SJCRH30 (cell line): Measurements from ENCODE around the gene SIRT3. TPM values are rescaled to one million over a fixed set of nuclear protein-coding genes. Genes with fewer than 3 reads are reported as not detected.
"Not testable (repeated sequence)": the region's sequence is repeated elsewhere in the genome, so short reads cannot be mapped to it uniquely, and the experiment has no call there.

Experiments
- DNase-seq, 2 experiments: peaks; one replicate each; pipeline ENCODE4 v3.0.0-alpha.2; 2015 to 2020
- H3K27ac ChIP-seq: fragments of 250-450 bp; sonication (Bioruptor Pico); 2 replicates; pipeline ENCODE4 v1.5.1; 2020; ENCODE audit warnings: mild to moderate bottlenecking, moderate library complexity
- H3K27me3 ChIP-seq: fragments of 250-450 bp; sonication (Bioruptor Pico); 2 replicates; pipeline ENCODE4 v1.5.1; 2020; ENCODE audit warnings: mild to moderate bottlenecking, moderate library complexity
- H3K36me3 ChIP-seq: fragments of 250-450 bp; sonication (Bioruptor Pico); 2 replicates; pipeline ENCODE4 v1.5.1; 2020; ENCODE audit warnings: mild to moderate bottlenecking, moderate library complexity
- H3K4me1 ChIP-seq: fragments of 250-450 bp; sonication (Bioruptor Pico); 2 replicates; pipeline ENCODE4 v1.5.1; 2020; ENCODE audit warnings: mild to moderate bottlenecking, moderate library complexity
- H3K4me3 ChIP-seq: fragments of 250-450 bp; sonication (Bioruptor Pico); 2 replicates; pipeline ENCODE4 v1.5.1; 2020; ENCODE audit warnings: mild to moderate bottlenecking, moderate library complexity
- H3K9me3 ChIP-seq: fragments of 250-450 bp; sonication (Bioruptor Pico); replicated peaks from 2 replicates; pipeline ENCODE4 v1.5.1; 2020; ENCODE audit warnings: mild to moderate bottlenecking, moderate library complexity
- total RNA-seq: library from RNA; depleted of rRNA; stranded (reverse); fragments of >200 nt; shearing (Covaris generic); gene quantifications from 2 replicates; pipeline ENCODE4 v1.2.3, GENCODE V29; 2014

Gene SIRT3
- total RNA-seq, 1 experiment from 2014 or later: 17.2 TPM

GRCh38 chr11:256952-257737 is 21.0 kb upstream of the SIRT3 start:
- Histone ChIP-seq H3K4me3 (no peak overlapping the region), H3K27ac (no peak overlapping the region), H3K4me1 (no peaks in the 10 kb centered on the region), H3K9me3 (no peaks in the 10 kb centered on the region), H3K36me3 (peaks cover 8% of the 10 kb centered on the region; the same call in 1 of the 2 replicates), H3K27me3 (no peaks in the 10 kb centered on the region)
- no peak for DNase-seq

GRCh38 chr11:255816-256215 is 19.7 kb upstream of the SIRT3 start:
- H3K9me3 ChIP-seq: no peaks in the 10 kb centered on the region
- H3K4me3 ChIP-seq: no peak overlapping the region
- H3K27ac ChIP-seq: no peak overlapping the region
- no peaks in the 10 kb centered on the region for H3K4me1 ChIP-seq
- H3K36me3 ChIP-seq: peaks cover 20% of the 10 kb centered on the region; the same call in 1 of the 2 replicates
- DNase-seq: no peak
- H3K27me3 ChIP-seq: no peaks in the 10 kb centered on the region

- Histone ChIP-seq H3K9me3 (no peaks in the 10 kb centered on the region), H3K27ac (no peak overlapping the region), H3K4me1 (no peaks in the 10 kb centered on the region), H3K27me3 (no peaks in the 10 kb centered on the region), H3K4me3 (no peak overlapping the region), H3K36me3 (peaks cover 25% of the 10 kb centered on the region)
- no peak for DNase-seq
These were observed 19.0 kb upstream of the SIRT3 start for GRCh38 chr11:255176-255575.

- no peaks in the 10 kb centered on the region for H3K27me3 ChIP-seq
- H3K4me3 ChIP-seq: no peak overlapping the region
- DNase-seq: no peak
- H3K4me1 ChIP-seq: no peaks in the 10 kb centered on the region
- H3K9me3 ChIP-seq: no peaks in the 10 kb centered on the region
- no peak overlapping the region for H3K27ac ChIP-seq
- peaks cover 31% of the 10 kb centered on the region for H3K36me3 ChIP-seq
These were observed 17.7 kb upstream of the SIRT3 start for GRCh38 chr11:253886-254270.

- Histone ChIP-seq H3K4me3 (no peak overlapping the region), H3K9me3 (no peaks in the 10 kb centered on the region), H3K4me1 (no peaks in the 10 kb centered on the region), H3K27ac (no peak overlapping the region), H3K27me3 (no peaks in the 10 kb centered on the region), H3K36me3 (peaks cover 36% of the 10 kb centered on the region)
- peak; percentile 22 to 34 for DNase-seq
These were observed 17.2 kb upstream of the SIRT3 start for GRCh38 chr11:253160-253885.

GRCh38 chr11:252666-253065 is 16.5 kb upstream of the SIRT3 start:
- no peaks in the 10 kb centered on the region for H3K4me1 ChIP-seq
- no peak overlapping the region for H3K27ac ChIP-seq
- H3K27me3 ChIP-seq: no peaks in the 10 kb centered on the region
- no peak overlapping the region for H3K4me3 ChIP-seq
- DNase-seq: no peak
- no peaks in the 10 kb centered on the region for H3K9me3 ChIP-seq
- H3K36me3 ChIP-seq: peaks cover 42% of the 10 kb centered on the region

GRCh38 chr11:251550-251949 is 15.4 kb upstream of the SIRT3 start:
- Histone ChIP-seq H3K4me3 (no peak overlapping the region), H3K4me1 (no peaks in the 10 kb centered on the region), H3K27ac (no peak overlapping the region), H3K27me3 (no peaks in the 10 kb centered on the region), H3K9me3 (no peaks in the 10 kb centered on the region), H3K36me3 (peaks cover 53% of the 10 kb centered on the region)
- DNase-seq: no peak

- peak; percentile 42 to 74 for DNase-seq
- Histone ChIP-seq H3K4me1 (no peaks in the 10 kb centered on the region), H3K4me3 (no peak overlapping the region), H3K27me3 (no peaks in the 10 kb centered on the region), H3K27ac (no peak overlapping the region), H3K36me3 (peaks cover 59% of the 10 kb centered on the region), H3K9me3 (no peaks in the 10 kb centered on the region)
These were observed 14.7 kb upstream of the SIRT3 start for GRCh38 chr11:250740-251299.

- Histone ChIP-seq H3K9me3 (no peaks in the 10 kb centered on the region), H3K4me3 (no peak overlapping the region), H3K36me3 (peaks cover 62% of the 10 kb centered on the region), H3K27me3 (no peaks in the 10 kb centered on the region), H3K27ac (no peak overlapping the region), H3K4me1 (no peaks in the 10 kb centered on the region)
- DNase-seq: no peak
These were observed 14.1 kb upstream of the SIRT3 start for GRCh38 chr11:250274-250673.

- Histone ChIP-seq H3K27me3 (no peaks in the 10 kb centered on the region), H3K4me1 (no peaks in the 10 kb centered on the region), H3K9me3 (no peaks in the 10 kb centered on the region), H3K36me3 (peaks cover 71% of the 10 kb centered on the region), H3K27ac (no peak overlapping the region), H3K4me3 (no peak overlapping the region)
- DNase-seq: no peak
These were observed 12.9 kb upstream of the SIRT3 start for GRCh38 chr11:249062-249461.

- Histone ChIP-seq H3K4me1 (no peaks in the 10 kb centered on the region), H3K27me3 (no peaks in the 10 kb centered on the region), H3K36me3 (peaks cover 56% of the 10 kb centered on the region), H3K9me3 (no peaks in the 10 kb centered on the region), H3K4me3 (no peak overlapping the region), H3K27ac (no peak overlapping the region)
- no peak for DNase-seq
These were observed 8.2 kb upstream of the SIRT3 start for GRCh38 chr11:244376-244775.

- H3K4me1 ChIP-seq: peaks cover 5% of the 10 kb centered on the region; the same call in 1 of the 2 replicates
- H3K9me3 ChIP-seq: no peaks in the 10 kb centered on the region
- DNase-seq: no peak
- H3K27me3 ChIP-seq: no peaks in the 10 kb centered on the region
- H3K4me3 ChIP-seq: no peak overlapping the region
- no peak overlapping the region for H3K27ac ChIP-seq
- peaks cover 35% of the 10 kb centered on the region for H3K36me3 ChIP-seq
These were observed 5.5 kb upstream of the SIRT3 start for GRCh38 chr11:241634-242033.

GRCh38 chr11:240315-240714 is 4.2 kb upstream of the SIRT3 start:
- Histone ChIP-seq H3K9me3 (no peaks in the 10 kb centered on the region), H3K36me3 (peaks cover 25% of the 10 kb centered on the region), H3K27me3 (no peaks in the 10 kb centered on the region)

GRCh38 chr11:238346-238745 is 2.2 kb upstream of the SIRT3 start:
- H3K9me3 ChIP-seq, H3K27me3 ChIP-seq, H3K4me3 ChIP-seq, H3K4me1 ChIP-seq, H3K27ac ChIP-seq, DNase-seq: not testable (repeated sequence)
- H3K36me3 ChIP-seq: peaks cover 14% of the 10 kb centered on the region

More at GRCh38 chr11:240315-240714, 4.2 kb upstream of the SIRT3 start:
- Histone ChIP-seq H3K4me3 (no peak overlapping the region), H3K4me1 (peaks cover 5% of the 10 kb centered on the region), H3K27ac (no peak overlapping the region)
- DNase-seq: no peak
